ENCODE results near the gene POP4.

Gene POP4

DNA sequence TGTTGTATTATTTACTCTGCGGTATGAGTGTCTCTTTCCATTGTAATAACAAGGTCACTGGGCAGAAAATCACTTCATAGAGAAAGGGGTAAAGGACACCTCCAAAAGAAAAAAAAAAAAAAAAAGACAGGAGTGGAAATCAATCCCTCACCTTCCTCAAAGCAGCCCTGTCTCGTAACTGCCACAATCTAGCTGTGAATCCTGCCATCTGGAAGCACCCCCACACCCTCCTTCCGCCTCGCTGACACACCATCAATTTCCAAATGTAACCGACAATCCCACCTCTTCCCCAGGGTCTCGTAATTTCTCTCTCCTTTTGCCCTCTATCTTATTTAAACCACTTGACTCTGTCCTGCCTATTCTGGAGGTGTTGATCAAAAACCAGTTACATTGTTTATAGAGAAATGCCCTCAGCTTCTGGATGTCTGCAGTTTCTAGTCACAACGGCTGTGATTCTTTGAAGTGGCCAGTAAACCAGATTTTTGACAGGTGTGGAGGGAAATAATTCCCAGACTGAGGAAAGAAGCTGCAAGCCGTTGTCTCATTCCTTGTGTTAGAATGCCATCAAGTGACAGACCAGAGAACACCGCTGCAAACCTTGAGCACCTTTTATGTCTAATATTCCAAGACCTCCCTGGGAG is 9.1 kb upstream of the POP4 start (continued):
- TF ChIP-seq, protein P1, sequence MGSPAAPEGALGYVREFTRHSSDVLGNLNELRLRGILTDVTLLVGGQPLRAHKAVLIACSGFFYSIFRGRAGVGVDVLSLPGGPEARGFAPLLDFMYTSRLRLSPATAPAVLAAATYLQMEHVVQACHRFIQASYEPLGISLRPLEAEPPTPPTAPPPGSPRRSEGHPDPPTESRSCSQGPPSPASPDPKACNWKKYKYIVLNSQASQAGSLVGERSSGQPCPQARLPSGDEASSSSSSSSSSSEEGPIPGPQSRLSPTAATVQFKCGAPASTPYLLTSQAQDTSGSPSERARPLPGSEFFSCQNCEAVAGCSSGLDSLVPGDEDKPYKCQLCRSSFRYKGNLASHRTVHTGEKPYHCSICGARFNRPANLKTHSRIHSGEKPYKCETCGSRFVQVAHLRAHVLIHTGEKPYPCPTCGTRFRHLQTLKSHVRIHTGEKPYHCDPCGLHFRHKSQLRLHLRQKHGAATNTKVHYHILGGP (tag by site-specific recombination; IDR thresholded peaks at IDR 0.05), result no peak
- TF ChIP-seq ZNF302 (tag by site-specific recombination; IDR thresholded peaks at IDR 0.05; ENCODE audit: low read depth) (no peak), ZNF10 (tag by site-specific recombination; IDR thresholded peaks at IDR 0.05) (0 out of 2 replicates have a peak, but pooled peaks have one; percentile 8), ZNF837 (tag by site-specific recombination; IDR thresholded peaks at IDR 0.05) (no peak), ZNF555 (tag by site-specific recombination; conservative IDR thresholded peaks at IDR 0.05) (no peak), SCRT1 (tag by site-specific recombination; IDR thresholded peaks at IDR 0.05; ENCODE audit: borderline replicate concordance) (0 out of 2 replicates have a peak, but pooled peaks have one; percentile 37), ZNF24 (tag by site-specific recombination; IDR thresholded peaks at IDR 0.05) (peak; percentile 18), ZNF155 (tag by site-specific recombination; IDR thresholded peaks at IDR 0.05) (no peak), ZNF37A (tag by site-specific recombination; IDR thresholded peaks at IDR 0.05) (no peak), ZBTB17 (tag by site-specific recombination; IDR thresholded peaks at IDR 0.05) (peak; percentile 94), KLF16 (tag by site-specific recombination; IDR thresholded peaks at IDR 0.05) (0 out of 2 replicates have a peak, but pooled peaks have one; percentile 11), MYNN (tag by site-specific recombination; IDR thresholded peaks at IDR 0.05; ENCODE audit: borderline replicate concordance) (no peak), GLIS2 (tag by site-specific recombination; IDR thresholded peaks at IDR 0.05) (no peak), ZNF521 (tag by site-specific recombination; IDR thresholded peaks at IDR 0.05) (no peak), ZNF623 (tag by site-specific recombination; IDR thresholded peaks at IDR 0.05) (no peak), ZNF335 (tag by site-specific recombination; conservative IDR thresholded peaks at IDR 0.05) (peak; percentile 41), ZNF146 (tag by site-specific recombination; IDR thresholded peaks at IDR 0.05) (no peak; the same call in 1 of the 2 replicates), ZSCAN23 (tag by site-specific recombination; IDR thresholded peaks at IDR 0.05) (no peak), ZIC2 (tag by site-specific recombination; IDR thresholded peaks at IDR 0.05) (no peak), ZSCAN30 (tag by site-specific recombination; IDR thresholded peaks at IDR 0.05) (peak; percentile 48; the same call in 1 of the 2 replicates)
- TF ChIP-seq, protein P2, sequence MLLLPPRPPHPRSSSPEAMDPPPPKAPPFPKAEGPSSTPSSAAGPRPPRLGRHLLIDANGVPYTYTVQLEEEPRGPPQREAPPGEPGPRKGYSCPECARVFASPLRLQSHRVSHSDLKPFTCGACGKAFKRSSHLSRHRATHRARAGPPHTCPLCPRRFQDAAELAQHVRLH (tag by site-specific recombination; IDR thresholded peaks at IDR 0.05), result 0 out of 2 replicates have a peak, but pooled peaks have one; percentile 57
- TF ChIP-seq, protein P3, sequence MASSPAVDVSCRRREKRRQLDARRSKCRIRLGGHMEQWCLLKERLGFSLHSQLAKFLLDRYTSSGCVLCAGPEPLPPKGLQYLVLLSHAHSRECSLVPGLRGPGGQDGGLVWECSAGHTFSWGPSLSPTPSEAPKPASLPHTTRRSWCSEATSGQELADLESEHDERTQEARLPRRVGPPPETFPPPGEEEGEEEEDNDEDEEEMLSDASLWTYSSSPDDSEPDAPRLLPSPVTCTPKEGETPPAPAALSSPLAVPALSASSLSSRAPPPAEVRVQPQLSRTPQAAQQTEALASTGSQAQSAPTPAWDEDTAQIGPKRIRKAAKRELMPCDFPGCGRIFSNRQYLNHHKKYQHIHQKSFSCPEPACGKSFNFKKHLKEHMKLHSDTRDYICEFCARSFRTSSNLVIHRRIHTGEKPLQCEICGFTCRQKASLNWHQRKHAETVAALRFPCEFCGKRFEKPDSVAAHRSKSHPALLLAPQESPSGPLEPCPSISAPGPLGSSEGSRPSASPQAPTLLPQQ (tag by site-specific recombination; IDR thresholded peaks at IDR 0.05), result no peak
- TF ChIP-seq, protein P4, sequence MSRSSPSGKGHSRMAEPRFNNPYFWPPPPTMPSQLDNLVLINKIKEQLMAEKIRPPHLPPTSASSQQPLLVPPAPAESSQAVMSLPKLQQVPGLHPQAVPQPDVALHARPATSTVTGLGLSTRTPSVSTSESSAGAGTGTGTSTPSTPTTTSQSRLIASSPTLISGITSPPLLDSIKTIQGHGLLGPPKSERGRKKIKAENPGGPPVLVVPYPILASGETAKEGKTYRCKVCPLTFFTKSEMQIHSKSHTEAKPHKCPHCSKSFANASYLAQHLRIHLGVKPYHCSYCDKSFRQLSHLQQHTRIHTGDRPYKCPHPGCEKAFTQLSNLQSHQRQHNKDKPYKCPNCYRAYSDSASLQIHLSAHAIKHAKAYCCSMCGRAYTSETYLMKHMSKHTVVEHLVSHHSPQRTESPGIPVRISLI (tag by site-specific recombination; IDR thresholded peaks at IDR 0.05), result peak; percentile 87
- TF ChIP-seq, protein P5, sequence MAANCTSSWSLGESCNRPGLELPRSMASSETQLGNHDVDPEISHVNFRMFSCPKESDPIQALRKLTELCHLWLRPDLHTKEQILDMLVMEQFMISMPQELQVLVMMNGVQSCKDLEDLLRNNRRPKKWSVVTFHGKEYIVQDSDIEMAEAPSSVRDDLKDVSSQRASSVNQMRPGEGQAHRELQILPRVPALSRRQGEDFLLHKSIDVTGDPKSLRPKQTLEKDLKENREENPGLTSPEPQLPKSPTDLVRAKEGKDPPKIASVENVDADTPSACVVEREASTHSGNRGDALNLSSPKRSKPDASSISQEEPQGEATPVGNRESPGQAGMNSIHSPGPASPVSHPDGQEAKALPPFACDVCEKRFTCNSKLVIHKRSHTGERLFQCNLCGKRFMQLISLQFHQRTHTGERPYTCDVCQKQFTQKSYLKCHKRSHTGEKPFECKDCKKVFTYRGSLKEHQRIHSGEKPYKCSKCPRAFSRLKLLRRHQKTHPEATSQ (tag by site-specific recombination; IDR thresholded peaks at IDR 0.05), result no peak
- TF ChIP-seq, protein P6, sequence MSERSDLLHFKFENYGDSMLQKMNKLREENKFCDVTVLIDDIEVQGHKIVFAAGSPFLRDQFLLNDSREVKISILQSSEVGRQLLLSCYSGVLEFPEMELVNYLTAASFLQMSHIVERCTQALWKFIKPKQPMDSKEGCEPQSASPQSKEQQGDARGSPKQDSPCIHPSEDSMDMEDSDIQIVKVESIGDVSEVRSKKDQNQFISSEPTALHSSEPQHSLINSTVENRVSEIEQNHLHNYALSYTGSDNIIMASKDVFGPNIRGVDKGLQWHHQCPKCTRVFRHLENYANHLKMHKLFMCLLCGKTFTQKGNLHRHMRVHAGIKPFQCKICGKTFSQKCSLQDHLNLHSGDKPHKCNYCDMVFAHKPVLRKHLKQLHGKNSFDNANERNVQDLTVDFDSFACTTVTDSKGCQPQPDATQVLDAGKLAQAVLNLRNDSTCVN (tag by site-specific recombination; optimal IDR thresholded peaks at IDR 0.05), result peak; percentile 2
- TF ChIP-seq, protein P7, sequence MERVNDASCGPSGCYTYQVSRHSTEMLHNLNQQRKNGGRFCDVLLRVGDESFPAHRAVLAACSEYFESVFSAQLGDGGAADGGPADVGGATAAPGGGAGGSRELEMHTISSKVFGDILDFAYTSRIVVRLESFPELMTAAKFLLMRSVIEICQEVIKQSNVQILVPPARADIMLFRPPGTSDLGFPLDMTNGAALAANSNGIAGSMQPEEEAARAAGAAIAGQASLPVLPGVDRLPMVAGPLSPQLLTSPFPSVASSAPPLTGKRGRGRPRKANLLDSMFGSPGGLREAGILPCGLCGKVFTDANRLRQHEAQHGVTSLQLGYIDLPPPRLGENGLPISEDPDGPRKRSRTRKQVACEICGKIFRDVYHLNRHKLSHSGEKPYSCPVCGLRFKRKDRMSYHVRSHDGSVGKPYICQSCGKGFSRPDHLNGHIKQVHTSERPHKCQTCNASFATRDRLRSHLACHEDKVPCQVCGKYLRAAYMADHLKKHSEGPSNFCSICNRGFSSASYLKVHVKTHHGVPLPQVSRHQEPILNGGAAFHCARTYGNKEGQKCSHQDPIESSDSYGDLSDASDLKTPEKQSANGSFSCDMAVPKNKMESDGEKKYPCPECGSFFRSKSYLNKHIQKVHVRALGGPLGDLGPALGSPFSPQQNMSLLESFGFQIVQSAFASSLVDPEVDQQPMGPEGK (tag by site-specific recombination; IDR thresholded peaks at IDR 0.05), result peak; percentile 62
- TF ChIP-seq, protein P8, sequence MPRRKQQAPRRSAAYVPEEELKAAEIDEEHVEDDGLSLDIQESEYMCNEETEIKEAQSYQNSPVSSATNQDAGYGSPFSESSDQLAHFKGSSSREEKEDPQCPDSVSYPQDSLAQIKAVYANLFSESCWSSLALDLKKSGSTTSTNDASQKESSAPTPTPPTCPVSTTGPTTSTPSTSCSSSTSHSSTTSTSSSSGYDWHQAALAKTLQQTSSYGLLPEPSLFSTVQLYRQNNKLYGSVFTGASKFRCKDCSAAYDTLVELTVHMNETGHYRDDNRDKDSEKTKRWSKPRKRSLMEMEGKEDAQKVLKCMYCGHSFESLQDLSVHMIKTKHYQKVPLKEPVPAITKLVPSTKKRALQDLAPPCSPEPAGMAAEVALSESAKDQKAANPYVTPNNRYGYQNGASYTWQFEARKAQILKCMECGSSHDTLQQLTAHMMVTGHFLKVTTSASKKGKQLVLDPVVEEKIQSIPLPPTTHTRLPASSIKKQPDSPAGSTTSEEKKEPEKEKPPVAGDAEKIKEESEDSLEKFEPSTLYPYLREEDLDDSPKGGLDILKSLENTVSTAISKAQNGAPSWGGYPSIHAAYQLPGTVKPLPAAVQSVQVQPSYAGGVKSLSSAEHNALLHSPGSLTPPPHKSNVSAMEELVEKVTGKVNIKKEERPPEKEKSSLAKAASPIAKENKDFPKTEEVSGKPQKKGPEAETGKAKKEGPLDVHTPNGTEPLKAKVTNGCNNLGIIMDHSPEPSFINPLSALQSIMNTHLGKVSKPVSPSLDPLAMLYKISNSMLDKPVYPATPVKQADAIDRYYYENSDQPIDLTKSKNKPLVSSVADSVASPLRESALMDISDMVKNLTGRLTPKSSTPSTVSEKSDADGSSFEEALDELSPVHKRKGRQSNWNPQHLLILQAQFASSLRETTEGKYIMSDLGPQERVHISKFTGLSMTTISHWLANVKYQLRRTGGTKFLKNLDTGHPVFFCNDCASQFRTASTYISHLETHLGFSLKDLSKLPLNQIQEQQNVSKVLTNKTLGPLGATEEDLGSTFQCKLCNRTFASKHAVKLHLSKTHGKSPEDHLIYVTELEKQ (tag by site-specific recombination; IDR thresholded peaks at IDR 0.05; ENCODE audit: borderline replicate concordance), result 0 out of 2 replicates have a peak, but pooled peaks have one; percentile 18

Data from HEK293 (cell line).